AG09309 (cell line): ENCODE data around the gene SMC1B.

Experiments
- DNase-seq: peaks from one replicate; pipeline ENCODE4 v3.0.0-alpha.2; 2010; ENCODE audit warnings: low read depth
- H3K4me3 ChIP-seq: 2 replicates; pipeline ENCODE4 v1.5.1; 2011; ENCODE audit warnings: mild to moderate bottlenecking, low read depth, low read length, moderate library complexity; ENCODE audit not compliant: control insufficient read depth
- TF ChIP-seq, protein P1 (sequence below): IDR thresholded peaks from 2 replicates; pipeline ENCODE4 v1.5.1; 2011; ENCODE audit warnings: mild to moderate bottlenecking, low read depth, low read length, inconsistent platforms; ENCODE audit not compliant: insufficient read depth, control insufficient read depth; ENCODE audit errors: missing control alignments

SMC1B gene

GRCh38 chr22:45434981-45435380, 21.6 kb upstream of the SMC1B start:
- H3K4me3 ChIP-seq, result no peak overlapping the region
- DNase-seq, result no peak
- TF ChIP-seq, protein P1, sequence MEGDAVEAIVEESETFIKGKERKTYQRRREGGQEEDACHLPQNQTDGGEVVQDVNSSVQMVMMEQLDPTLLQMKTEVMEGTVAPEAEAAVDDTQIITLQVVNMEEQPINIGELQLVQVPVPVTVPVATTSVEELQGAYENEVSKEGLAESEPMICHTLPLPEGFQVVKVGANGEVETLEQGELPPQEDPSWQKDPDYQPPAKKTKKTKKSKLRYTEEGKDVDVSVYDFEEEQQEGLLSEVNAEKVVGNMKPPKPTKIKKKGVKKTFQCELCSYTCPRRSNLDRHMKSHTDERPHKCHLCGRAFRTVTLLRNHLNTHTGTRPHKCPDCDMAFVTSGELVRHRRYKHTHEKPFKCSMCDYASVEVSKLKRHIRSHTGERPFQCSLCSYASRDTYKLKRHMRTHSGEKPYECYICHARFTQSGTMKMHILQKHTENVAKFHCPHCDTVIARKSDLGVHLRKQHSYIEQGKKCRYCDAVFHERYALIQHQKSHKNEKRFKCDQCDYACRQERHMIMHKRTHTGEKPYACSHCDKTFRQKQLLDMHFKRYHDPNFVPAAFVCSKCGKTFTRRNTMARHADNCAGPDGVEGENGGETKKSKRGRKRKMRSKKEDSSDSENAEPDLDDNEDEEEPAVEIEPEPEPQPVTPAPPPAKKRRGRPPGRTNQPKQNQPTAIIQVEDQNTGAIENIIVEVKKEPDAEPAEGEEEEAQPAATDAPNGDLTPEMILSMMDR, result no peak

GRCh38 chr22:45430871-45431270, 17.5 kb upstream of the SMC1B start:
- TF ChIP-seq, protein P1, result no peak

GRCh38 chr22:45429981-45430775, 16.8 kb upstream of the SMC1B start:
- DNase-seq, result no peak
- TF ChIP-seq, protein P1, result no peak
- H3K4me3 ChIP-seq, result no peak overlapping the region

More at GRCh38 chr22:45430871-45431270, 17.5 kb upstream of the SMC1B start:
- no peak overlapping the region for H3K4me3 ChIP-seq
- DNase-seq, result no peak

DNA sequence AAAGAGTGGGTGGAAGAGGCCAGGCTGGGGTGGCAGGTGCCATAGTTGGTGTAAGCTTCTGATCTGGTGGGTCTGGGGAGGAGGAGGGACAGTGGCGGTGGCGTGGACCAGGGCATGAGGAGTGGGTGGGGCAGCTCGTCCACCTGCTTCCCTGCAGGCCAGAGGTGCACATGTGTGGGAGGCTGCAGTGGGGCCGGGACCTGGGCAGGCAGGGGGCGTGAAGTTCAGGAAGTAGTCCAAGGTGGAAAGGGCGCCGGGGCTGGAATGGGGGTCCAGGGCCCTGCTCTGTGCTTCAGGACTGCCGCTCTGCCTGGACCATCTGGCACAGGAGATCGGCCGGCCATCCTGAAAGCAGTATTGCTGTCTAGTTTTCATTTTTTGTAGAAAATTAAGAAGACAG, 16.0 kb upstream of the SMC1B start:
- TF ChIP-seq, protein P1, result no peak
- H3K4me3 ChIP-seq, result no peak overlapping the region
- DNase-seq, result no peak

DNA sequence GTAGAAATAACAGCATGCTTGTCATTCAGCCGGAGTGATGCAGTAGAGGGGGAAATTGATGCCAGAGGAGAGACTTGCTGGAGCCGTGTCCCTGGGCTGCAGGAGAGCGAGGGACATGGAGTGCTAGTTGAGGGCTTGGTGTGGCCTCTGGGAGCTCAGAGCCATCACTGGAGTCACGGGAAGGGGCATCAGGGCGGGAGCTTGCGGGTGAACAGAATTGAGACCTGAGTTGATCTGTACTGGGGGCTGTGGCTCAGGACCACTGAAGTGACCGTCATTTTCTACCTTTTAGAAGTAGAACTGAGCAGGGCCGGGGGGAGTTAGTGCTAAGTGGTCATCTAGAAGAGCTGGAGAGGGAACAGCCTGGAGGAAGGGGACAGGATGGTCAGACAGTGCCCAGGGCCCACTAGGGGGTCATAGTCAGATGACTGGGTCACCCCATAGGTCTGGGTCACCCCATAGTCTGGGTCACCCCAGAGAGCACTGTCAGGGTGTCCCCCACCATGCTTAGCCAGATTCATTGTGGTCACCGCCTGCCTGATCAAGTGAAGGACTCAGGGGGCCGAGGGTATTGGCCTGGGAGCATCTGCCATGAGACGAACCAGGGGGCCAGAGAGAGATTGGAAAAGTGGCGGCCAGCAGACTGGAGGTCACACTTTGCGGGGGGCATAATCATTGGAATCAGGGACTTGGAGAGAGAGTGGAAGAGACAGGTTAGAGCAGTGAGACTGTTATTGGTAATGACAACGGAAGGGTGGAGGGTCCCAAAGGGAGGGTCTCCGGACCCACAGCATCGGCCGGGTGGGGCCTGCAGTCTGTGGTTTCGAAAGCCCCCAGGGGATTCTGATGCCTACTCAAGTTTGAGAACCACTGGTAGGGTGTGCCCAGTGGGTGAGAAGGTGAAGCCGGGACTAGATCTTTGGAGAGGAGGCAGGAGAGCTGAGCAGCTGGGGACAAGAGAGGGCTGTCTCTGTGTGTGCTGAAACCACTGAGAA, 15.3 kb upstream of the SMC1B start:
- H3K4me3 ChIP-seq, result no peak overlapping the region
- TF ChIP-seq, protein P1, result no peak
- no peak for DNase-seq

- TF ChIP-seq, protein P1, result no peak
- DNase-seq, result no peak
- no peak overlapping the region for H3K4me3 ChIP-seq
Observed at GRCh38 chr22:45427114-45427513, 13.7 kb upstream of the SMC1B start.
